CD4-positive, alpha-beta T cell treated with Interleukin-10 for 1 hour (primary cell): ENCODE results near the gene ABCB8.
"Not testable (repeated sequence)": the region's sequence is repeated elsewhere in the genome, so short reads cannot be mapped to it uniquely, and the experiment has no call there.

Source experiments
- DNase-seq: peaks from one replicate; pipeline ENCODE4 v3.0.0-alpha.2; 2020

The ABCB8 gene

DNA sequence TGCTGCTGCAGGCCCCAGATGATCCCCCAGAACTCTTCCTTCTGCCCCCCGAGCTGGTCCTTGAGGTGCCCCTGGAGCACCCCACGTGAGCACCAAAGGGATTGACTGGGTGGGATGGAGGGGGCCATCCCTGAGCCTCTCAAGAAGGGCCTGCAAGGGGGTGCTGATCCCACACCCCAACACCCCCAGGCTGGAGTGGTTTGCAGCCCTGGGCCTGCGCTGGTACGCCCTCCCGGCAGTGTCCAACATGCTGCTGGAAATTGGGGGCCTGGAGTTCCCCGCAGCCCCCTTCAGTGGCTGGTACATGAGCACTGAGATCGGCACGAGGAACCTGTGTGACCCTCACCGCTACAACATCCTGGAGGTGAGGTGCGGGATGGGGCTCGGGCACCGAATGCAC, 29.2 kb upstream of the ABCB8 start:
- DNase-seq: no peak

DNA sequence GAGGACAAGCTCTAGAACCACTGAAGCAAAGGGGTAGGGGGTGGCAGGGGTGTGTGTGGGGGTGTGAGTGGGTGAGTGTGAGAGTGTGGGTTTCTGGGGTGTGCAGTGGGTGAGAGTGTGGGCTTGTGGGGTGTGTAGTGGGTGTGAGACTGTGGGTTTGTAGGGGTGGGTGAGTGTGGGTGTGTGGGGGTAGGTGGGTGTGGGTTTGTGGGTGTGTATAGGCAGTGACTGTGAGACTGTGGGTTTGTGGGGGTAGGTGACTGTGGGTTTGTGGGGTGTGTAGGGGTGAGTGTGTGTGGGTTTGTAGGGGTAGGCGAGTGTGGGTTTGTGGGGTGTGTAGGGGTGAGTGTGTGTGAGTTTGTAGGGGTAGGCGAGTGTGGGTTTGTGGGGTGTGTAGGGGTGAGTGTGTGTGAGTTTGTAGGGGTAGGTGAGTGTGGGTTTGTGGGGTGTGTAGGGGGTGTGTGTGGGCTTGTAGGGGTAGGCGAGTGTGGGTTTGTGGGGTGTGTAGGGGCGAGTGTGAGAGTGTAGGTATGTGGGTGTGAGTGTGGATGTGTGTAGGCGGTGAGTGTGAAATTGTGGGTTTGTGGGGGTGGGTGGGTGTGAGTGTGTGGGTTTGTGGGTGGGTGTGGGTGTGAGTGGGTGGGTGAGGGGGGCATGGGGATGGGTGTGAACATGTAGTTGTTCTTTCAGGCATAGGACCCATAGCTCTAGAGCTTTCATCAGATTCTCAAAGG, 28.6 kb upstream of the ABCB8 start:
- peak; percentile 57 for DNase-seq

DNA sequence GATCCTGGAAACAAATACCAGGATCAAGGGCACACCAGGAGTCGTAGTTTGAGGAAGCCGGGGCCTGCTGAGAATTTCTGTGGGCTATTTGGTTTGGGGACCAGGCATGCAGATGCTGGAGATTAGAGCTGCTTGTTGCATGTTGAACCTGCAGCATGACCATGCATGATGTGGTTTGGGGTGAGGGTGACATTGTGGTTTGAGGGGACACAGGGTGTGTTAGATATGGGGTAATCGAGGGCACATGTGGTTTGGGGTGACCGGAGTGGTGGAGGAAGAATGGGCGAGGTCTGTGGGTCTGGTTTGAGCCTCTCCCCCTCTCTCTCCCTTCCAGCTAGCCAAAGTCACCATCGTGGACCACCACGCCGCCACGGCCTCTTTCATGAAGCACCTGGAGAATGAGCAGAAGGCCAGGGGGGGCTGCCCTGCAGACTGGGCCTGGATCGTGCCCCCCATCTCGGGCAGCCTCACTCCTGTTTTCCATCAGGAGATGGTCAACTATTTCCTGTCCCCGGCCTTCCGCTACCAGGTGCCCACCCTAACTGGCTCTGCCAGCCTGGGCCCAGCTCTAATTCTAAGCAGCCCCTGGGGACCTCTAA, 27.3 kb upstream of the ABCB8 start:
- no peak for DNase-seq

DNA sequence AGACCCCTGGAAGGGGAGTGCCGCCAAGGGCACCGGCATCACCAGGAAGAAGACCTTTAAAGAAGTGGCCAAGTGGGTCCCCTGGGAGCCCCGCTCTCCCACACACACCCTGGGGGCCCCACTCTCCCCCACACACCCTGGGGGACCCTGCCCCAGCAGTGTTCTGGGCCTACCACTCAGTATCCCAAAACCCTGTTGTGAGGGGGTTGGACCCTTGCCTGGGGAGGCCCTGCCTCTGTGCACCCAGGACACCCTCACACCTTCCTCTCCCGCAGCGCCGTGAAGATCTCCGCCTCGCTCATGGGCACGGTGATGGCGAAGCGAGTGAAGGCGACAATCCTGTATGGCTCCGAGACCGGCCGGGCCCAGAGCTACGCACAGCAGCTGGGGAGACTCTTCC, 26.7 kb upstream of the ABCB8 start:
- DNase-seq: no peak

DNA sequence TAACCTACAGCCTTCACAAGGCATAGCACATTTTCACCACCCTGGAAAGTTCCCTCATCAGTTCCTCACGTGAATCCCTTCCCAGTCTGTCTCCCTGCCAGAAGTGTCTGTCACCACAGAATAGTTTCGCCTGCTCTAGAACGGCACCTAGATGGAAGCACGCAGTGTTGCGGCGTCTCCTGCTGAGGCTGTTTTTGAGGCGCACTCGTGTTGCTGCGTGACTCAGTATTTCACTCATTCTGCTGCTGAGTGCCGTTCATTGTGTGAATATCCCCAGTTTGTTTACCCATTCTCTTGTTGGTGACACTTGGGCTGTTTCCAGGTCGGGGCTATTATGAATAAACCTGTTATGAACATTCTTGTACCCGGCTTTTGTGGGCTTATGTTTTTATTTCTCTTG, 24.7 kb upstream of the ABCB8 start:
- no peak for DNase-seq

DNA sequence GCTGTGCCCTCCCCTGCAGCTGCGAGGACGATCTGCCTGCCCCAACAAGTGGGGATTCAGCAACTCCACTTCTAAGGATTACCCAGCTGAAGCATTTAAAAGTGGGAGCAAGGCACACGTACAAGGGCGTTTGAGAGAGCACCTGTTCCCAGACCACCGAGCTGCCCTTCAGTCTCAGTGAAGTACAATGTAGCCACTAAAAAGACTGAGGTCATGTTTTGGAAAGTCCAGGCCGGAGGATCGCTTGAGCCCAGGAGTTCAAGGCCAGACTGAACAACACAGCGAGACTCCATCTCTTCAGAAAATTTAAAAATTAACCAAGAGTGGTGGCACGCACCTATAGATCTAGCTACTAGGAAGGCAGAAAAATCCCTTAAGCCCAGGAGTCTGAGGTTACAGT, 22.7 kb upstream of the ABCB8 start:
- no peak for DNase-seq

DNA sequence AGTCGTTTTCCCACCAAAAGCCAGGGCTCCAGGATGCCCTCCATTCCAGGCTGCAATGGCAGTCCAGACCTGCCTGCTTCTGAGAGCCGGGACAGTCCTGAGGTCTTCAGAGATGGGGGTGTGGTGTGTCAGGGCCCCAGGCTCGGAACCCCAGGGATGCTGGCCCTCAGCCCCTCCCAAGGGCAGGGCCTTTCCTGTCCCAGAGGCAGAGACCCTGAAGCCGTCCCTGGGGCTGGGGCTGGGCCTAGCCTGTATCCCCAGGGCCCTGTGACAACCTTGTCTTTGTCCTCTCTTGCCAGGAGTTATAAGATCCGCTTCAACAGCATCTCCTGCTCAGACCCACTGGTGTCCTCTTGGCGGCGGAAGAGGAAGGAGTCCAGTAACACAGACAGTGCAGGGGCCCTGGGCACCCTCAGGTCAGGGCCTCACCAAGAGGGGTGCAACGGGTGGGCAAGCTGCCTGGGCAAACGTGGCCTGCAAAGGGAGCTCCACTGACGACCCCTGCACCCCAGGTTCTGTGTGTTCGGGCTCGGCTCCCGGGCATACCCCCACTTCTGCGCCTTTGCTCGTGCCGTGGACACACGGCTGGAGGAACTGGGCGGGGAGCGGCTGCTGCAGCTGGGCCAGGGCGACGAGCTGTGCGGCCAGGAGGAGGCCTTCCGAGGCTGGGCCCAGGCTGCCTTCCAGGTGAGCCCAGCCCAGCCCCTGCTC, 21.5 kb upstream of the ABCB8 start:
- DNase-seq: no peak

DNA sequence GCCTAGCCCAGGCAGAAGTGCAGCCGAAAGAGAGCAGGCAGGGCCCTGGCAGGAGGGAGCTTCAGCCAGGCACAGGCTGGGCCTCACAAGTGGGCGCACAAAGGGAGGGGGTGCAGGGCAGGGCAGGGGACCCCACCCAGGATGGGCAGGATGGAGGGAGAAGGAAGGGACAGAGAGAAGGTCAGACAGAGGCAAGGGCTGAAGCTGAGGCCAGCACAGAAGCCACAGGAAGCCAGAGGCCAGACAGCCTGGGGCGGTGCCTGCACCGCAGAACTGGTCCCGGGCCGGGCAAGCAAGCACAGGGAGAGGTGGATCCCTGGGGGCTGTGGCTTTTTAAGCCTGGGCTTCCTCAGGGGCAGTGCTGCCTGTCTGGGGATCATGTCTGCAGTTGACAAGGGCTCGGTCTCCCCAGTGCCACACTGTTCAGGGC, 20.8 kb upstream of the ABCB8 start:
- no peak for DNase-seq

DNA sequence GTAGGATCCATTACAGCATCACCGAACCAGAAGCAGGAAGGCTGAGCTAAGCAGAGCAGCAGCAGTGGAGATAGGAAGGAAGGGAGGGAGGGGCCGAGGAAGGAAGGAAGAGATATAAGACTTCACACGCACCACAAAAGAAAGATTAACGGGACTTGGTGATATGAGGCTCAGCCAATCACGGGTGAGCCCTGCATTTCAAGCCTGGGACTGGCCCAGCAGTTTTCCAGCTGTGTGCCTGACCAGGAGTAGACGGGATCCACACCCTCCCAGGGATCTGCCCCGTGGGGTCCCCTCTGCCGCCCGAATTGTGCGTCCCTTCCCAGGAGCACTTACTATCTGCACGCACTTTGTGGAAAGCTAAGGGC, 20.1 kb upstream of the ABCB8 start:
- DNase-seq: peak; percentile 69

DNA sequence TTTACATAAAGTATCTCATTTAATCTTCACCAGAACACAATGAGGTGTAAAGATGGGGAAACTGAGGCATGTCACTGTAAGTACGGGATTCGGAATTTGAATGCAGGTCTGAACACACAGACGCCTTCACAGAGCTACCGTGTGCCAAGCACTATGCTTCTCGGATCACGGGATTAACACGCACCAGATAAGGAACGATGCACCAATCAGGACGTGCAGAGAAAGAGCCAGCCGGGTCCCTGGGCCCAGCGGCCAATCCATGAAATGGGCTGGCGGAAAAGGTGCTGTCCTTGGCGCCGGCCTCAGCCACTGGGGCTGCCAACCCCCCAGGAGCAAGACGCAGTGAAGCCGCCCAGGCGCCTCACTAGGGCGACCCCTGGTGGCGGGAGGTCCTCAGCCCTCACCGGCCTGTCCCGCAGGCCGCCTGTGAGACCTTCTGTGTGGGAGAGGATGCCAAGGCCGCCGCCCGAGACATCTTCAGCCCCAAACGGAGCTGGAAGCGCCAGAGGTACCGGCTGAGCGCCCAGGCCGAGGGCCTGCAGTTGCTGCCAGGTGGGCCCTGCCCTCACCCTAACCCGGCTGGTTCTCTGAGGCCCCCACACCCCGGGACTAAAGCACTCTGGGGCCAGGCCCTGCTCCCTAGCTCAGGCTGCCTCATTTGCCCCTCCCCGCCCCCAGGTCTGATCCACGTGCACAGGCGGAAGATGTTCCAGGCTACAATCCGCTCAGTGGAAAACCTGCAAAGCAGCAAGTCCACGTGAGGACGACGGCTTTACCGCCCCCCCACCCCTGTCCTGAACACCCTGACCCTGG, 19.5 kb upstream of the ABCB8 start:
- DNase-seq: peak; percentile 89

DNA sequence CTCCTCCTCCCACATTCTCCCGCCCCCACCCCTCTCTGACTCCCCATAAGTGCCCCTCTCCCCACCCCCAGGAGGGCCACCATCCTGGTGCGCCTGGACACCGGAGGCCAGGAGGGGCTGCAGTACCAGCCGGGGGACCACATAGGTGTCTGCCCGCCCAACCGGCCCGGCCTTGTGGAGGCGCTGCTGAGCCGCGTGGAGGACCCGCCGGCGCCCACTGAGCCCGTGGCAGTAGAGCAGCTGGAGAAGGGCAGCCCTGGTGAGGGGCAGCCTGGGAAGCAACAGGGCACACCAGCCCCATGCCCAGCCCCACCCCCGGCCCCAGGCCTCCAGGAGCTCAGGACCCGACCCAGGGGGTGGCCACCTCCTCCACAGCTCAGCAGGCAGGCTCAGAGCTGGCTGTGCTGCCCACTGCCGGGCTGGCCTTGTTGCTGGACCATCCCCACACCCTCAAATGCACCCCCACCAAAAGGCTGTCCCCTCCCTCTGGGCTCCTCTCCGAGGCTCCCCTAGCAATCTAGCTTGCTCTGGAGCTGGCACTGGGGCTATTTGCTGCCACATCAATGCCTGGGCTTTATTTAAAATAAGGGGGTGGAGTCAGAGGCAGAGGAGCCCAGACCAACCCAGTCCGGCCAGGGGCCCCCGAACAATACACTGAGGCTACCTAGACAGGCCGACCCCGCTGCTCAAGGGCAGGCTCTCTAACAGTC, 18.8 kb upstream of the ABCB8 start:
- no peak for DNase-seq

DNA sequence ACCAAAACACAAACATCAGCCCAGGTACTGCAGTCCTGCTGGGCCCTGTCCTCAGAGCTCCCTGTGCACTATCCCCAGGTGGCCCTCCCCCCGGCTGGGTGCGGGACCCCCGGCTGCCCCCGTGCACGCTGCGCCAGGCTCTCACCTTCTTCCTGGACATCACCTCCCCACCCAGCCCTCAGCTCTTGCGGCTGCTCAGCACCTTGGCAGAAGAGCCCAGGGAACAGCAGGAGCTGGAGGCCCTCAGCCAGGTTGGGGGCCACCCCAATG, 18.3 kb upstream of the ABCB8 start:
- no peak for DNase-seq

DNA sequence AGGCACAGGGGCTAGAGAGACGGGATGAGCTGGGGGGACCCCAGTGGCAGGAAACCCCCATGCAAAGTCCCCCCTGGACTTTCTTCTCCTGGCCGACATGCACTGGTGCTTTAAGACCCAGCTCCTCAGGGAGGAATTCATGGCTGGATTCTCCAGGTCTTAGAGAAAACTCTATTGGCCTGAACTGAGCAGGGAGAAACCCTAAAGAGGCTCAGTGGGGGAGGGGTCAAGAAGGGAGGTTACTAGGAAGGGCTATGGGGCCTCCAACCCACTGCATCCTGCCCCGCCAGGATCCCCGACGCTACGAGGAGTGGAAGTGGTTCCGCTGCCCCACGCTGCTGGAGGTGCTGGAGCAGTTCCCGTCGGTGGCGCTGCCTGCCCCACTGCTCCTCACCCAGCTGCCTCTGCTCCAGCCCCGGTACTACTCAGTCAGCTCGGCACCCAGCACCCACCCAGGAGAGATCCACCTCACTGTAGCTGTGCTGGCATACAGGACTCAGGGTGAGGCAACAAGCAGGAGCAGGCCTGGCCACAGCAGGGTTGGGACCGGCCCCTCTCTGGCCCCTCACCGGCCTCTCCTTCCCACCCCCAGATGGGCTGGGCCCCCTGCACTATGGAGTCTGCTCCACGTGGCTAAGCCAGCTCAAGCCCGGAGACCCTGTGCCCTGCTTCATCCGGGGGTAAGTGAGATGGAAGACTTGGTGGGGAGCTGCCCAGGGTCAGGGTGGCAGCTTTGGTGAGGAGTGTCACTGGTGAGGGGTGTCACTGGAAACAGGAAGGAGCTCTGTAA, 17.7 kb upstream of the ABCB8 start:
- peak; percentile 55 for DNase-seq

DNA sequence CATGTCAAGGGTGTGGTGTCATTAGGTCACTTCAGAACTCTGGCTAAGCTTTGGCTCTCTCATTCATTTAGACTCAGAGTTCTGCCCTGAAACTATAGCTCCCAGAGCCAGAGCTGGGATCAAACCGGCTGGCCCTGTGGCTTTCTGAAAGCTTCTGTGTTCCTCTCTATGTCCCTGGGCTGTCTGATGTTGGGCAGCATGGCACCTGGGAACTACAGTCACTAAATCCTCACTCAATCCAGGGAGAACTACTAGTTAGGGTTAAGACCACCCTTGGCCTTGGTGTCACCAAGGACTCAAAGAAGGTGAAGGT, 17.2 kb upstream of the ABCB8 start:
- no peak for DNase-seq

DNA sequence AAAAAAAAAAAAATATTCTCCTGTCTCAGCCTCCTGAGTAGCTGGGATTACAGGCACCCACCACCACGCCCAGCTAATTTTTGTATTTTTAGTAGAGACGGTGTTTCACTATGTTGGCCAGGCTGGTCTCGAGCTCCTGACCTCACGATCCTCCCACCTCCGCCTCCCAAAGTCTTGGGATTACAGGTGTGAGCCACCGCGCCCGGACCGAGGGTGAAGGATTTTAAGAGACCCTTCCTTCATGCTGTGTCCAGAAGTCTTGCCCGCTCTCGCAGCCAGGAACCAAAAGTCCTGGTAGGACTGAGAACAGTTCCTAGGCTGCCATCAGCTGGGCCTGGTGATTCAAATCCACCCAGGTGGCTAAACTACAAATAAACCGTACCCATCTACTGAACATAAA, 16.6 kb upstream of the ABCB8 start:
- DNase-seq: not testable (repeated sequence)

DNA sequence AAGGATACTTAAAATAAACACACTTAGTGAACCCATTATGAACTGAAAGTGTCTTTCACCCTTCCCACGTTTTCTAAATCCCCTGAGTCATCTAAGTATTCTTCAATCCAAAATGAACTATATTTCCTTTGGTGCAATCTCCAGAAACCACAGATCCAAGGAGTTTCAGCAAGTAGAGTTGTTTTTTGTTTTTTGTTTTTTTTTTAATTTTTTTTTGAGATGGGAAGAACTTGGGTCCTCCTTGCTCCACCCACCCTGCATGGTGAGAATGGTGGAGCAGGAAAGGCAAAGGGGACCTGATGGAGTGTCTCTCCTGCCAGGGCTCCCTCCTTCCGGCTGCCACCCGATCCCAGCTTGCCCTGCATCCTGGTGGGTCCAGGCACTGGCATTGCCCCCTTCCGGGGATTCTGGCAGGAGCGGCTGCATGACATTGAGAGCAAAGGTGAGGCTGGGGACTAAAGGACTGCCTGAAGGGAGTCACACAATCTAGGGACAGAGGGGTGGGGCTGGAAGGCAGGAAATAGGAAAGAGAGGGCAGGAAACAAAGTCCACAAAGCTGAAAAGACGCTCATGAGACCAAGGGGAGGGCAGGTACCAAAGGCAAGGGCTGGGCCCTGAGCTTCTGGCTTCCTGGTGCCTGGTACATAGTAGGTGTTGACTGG, 16.1 kb upstream of the ABCB8 start:
- no peak for DNase-seq

DNA sequence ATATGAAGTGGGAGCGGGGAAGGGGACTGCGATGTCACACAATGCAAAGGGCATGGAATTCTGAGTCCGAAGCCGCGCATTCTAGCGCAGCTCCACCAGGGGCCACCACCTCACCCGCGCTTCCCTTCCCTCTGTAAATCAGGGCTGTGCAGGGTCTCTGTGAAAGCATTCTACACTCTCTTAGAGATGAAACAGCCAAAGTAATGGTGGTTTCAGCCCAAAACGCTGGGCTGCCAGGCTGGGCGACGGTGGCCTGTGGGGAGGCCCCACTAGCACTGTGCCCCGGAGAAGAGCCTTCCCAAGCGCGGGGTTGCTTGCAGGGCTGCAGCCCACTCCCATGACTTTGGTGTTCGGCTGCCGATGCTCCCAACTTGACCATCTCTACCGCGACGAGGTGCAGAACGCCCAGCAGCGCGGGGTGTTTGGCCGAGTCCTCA, 15.3 kb upstream of the ABCB8 start:
- no peak for DNase-seq

DNA sequence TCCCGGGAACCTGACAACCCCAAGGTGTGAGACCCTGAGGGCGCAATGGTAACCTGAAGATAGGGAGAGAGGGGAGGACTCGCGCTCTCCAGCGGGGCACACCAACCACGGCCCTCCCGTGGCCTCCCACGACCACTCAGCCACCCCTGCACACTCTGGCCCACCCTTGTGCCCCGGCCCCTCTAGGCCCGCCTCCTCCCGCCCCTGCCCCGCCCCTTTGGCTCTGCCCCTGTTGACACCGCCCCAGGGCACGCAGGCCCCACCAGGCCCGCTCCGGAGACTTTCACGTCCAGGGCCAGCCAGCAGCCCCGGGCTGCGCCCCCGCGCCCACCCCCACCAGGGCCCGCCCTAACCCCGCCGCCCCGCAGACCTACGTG, 14.9 kb upstream of the ABCB8 start:
- no peak for DNase-seq

DNA sequence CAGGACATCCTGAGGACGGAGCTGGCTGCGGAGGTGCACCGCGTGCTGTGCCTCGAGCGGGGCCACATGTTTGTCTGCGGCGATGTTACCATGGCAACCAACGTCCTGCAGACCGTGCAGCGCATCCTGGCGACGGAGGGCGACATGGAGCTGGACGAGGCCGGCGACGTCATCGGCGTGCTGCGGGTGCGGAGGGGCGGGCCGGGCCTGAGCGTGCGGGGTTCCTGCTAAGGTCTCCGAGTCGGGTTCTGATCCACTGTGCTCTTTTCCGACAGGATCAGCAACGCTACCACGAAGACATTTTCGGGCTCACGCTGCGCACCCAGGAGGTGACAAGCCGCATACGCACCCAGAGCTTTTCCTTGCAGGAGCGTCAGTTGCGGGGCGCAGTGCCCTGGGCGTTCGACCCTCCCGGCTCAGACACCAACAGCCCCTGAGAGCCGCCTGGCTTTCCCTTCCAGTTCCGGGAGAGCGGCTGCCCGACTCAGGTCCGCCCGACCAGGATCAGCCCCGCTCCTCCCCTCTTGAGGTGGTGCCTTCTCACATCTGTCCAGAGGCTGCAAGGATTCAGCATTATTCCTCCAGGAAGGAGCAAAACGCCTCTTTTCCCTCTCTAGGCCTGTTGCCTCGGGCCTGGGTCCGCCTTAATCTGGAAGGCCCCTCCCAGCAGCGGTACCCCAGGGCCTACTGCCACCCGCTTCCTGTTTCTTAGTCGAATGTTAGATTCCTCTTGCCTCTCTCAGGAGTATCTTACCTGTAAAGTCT, 14.3 kb upstream of the ABCB8 start:
- peak; percentile 96 for DNase-seq

DNA sequence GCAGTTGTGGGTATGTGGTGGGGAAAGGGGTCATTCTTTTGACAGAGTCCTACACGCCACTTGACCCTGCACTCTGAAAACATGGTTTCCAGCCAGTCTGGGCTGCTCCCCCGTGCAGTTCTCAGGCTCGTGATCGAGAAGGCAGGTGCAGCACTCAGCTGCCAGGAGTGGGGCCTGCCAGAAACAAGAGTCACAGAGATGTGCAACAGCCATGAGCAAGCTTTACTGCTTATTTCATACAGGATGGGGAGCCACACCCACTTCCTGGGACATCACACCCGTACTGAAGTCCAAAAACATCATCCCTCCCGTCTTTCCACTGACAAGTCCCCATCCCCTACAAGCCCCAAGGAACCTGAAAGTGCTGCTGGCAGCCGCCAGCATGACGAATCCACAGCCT, 13.3 kb upstream of the ABCB8 start:
- DNase-seq: peak; percentile 46

DNA sequence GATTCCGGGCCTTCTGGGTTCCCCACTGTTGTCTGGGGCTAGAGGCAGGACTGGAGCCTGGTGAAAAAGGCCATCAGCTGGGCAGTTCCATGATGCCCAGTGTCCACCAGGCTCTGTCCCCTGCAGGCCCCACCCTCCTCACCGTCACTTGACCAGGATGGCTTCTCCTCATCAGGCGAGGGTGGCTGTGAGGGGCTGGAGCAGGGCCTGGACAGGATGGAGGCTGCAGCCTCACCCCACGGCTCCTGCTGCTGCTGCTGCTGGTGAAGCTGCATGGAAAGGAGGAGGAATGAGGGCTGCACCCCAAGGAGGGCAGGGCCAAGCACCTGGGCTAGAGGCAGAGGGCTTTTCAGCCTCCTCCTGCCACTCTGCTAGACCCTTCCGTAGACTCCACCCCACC, 12.3 kb upstream of the ABCB8 start:
- DNase-seq: no peak
